Stomach (tissue), 9 donors: ENCODE data around the gene STOML1. TPM values are rescaled to one million over a fixed set of nuclear protein-coding genes. Genes with fewer than 3 reads are reported as not detected.

Source experiments
- DNase-seq, 2 donors: peaks; one replicate each; pipeline versions ENCODE4 v3.0.0 to v3.0.0-alpha.2; 2013 to 2019
- H3K27ac ChIP-seq, 5 donors: fragments of 200-600 bp in 4 of 5; sonication (generic) in 4 of 5; one replicate each; pipeline ENCODE4 v1.5.1; 2013 to 2019; ENCODE audit warnings: mild to moderate bottlenecking in 1 of 5, moderate library complexity in 1 of 5
- H3K27me3 ChIP-seq, 3 donors: fragments of 200-600 bp; sonication (generic); one replicate each; pipeline ENCODE4 v1.5.1; 2017 to 2019; ENCODE audit warnings: mixed run types in 1 of 3
- H3K36me3 ChIP-seq, 4 donors: fragments of 200-600 bp; sonication (generic); 1 replicate in 3 of 4; 2 replicates in 1 of 4; pipeline ENCODE4 v1.5.1; 2016 to 2019
- H3K4me1 ChIP-seq, 4 donors: fragments of 200-600 bp; sonication (generic); one replicate each; pipeline ENCODE4 v1.5.1; 2016 to 2019
- H3K4me3 ChIP-seq, 4 donors: fragments of 200-600 bp; sonication (generic) in 3 of 4; one replicate each; pipeline ENCODE4 v1.5.1; 2016 to 2019; ENCODE audit warnings: mild to moderate bottlenecking in 1 of 4
- H3K9me3 ChIP-seq, 4 donors: fragments of 200-600 bp; sonication (generic); one replicate each; pipeline ENCODE4 v1.5.1; 2016 to 2019
- EP300 ChIP-seq: sonication (generic); formaldehyde crosslinking; IDR thresholded peaks from one replicate; pipeline ENCODE4 v1.6.1; 2017; ENCODE audit warnings: antibody characterized with exemption
- POLR2A ChIP-seq, 4 donors: fragments of 450-650 bp; IDR thresholded peaks; one replicate each; pipeline ENCODE4 v1.6.1; 2016; ENCODE audit warnings: antibody characterized with exemption in 4 of 4, control low read depth in 2 of 4, mild to moderate bottlenecking in 1 of 4, moderate library complexity in 1 of 4
- POLR2AphosphoS5 ChIP-seq, 3 donors: sonication (generic); formaldehyde crosslinking; IDR thresholded peaks; one replicate each; pipeline ENCODE4 v1.6.1; 2016; ENCODE audit warnings: antibody characterized with exemption in 3 of 3
- WGBS, 5 donors: extraction: QIAGEN DNeasy Blood & Tissue Kit in 3 of 5; methylation state at CpG; one replicate each; pipeline versions ENCODE4 v1.1.5 to v1.1.7; 2013 to 2018; 5-methylcytosine and 5-hydroxymethylcytosine counted together
- intact Hi-C: fragments of 100-400 bp; cut with DNase I; formaldehyde crosslinking; loops from one replicate; pipeline ENCODE4 v1.15.1; 2023; ENCODE audit warnings: low total_unique reads
- polyA plus RNA-seq, 3 donors: library from polyadenylated mRNA; stranded (reverse); fragments of 200-250 nt; gene quantifications; one replicate each; pipeline ENCODE4 v1.2.3, GENCODE V29; 2013
- total RNA-seq, 5 donors: library from RNA; depleted of rRNA; stranded (reverse); fragments of >200 nt; gene quantifications; one replicate each; pipeline versions ENCODE4 v1.1.0 to v1.2.3, GENCODE V29; 2014 to 2016
- TF ChIP-seq, protein P1 (sequence below), 7 experiments: fragments of 450-650 bp in 4 of 7; fragments of 200-600 bp in 3 of 7; sonication (generic) in 3 of 7; IDR thresholded peaks; one replicate each; pipeline ENCODE4 v1.5.1; 2016 to 2019; ENCODE audit warnings: antibody characterized with exemption in 7 of 7, control low read depth in 2 of 7, mild to moderate bottlenecking in 1 of 7
- donor health status: healthy with polysubstance abuse.
- donor health status: Bipolar disorder and iron deficiency.
- donor health status: healthy.

The STOML1 gene
- total and polyA plus RNA-seq, 8 donors = 5.3 to 26.4 (median 9.8) TPM

DNA sequence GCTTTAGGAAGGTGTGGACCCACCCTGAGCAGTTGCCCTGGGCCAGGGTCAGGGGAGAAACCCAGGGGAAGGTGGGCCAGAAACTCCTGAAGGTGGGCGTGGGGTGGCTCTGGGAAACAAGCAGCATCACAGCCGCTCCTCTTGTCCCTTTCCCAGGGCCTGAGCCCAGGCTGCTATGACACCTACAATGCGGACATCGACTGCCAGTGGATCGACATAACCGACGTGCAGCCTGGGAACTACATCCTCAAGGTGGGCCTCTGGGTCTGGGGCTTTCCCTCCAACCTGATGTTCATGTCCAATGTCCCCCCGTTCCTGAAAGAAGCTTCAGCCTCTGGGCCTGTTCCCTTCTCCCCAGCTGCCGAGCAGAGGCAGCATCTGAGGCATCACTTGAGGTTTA is 44.4 kb downstream of the STOML1 start:
- no peak overlapping the region for H3K27ac ChIP-seq
- H3K27me3 ChIP-seq = no peaks in the 10 kb centered on the region
- H3K36me3 ChIP-seq = peaks cover 10 to 48% (median 33%) of the 10 kb centered on the region in 4 donors
- H3K9me3 ChIP-seq = no peaks in the 10 kb centered on the region
- peaks cover 12 to 44% (median 28%) of the 10 kb centered on the region in 4 donors for H3K4me1 ChIP-seq
- DNase-seq = no peak
- WGBS, 5 donors = 92 to 95% (median 94%) methylated on average over 9 of the region's 9 CpGs
- TF ChIP-seq POLR2A (IDR thresholded peaks at IDR 0.05) (no peak), POLR2AphosphoS5 (IDR thresholded peaks at IDR 0.05) (no peak), EP300 (no peak)
- TF ChIP-seq, protein P1, sequence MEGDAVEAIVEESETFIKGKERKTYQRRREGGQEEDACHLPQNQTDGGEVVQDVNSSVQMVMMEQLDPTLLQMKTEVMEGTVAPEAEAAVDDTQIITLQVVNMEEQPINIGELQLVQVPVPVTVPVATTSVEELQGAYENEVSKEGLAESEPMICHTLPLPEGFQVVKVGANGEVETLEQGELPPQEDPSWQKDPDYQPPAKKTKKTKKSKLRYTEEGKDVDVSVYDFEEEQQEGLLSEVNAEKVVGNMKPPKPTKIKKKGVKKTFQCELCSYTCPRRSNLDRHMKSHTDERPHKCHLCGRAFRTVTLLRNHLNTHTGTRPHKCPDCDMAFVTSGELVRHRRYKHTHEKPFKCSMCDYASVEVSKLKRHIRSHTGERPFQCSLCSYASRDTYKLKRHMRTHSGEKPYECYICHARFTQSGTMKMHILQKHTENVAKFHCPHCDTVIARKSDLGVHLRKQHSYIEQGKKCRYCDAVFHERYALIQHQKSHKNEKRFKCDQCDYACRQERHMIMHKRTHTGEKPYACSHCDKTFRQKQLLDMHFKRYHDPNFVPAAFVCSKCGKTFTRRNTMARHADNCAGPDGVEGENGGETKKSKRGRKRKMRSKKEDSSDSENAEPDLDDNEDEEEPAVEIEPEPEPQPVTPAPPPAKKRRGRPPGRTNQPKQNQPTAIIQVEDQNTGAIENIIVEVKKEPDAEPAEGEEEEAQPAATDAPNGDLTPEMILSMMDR (IDR thresholded peaks at IDR 0.05) = no peak
- intact Hi-C loops = no loop called here
- H3K4me3 ChIP-seq = no peak overlapping the region

- TF ChIP-seq, protein P1 (IDR thresholded peaks at IDR 0.05) = no peak
- TF ChIP-seq POLR2A (IDR thresholded peaks at IDR 0.05) (no peak), EP300 (no peak), POLR2AphosphoS5 (IDR thresholded peaks at IDR 0.05) (no peak)
- Histone ChIP-seq H3K27ac (no peak overlapping the region), H3K4me3 (no peak overlapping the region), H3K36me3 (peaks cover 10 to 40% (median 33%) of the 10 kb centered on the region in 4 donors), H3K9me3 (no peaks in the 10 kb centered on the region), H3K4me1 (peaks cover 5 to 38% (median 23%) of the 10 kb centered on the region in 4 donors), H3K27me3 (no peaks in the 10 kb centered on the region)
- 93 to 98% (median 97%) methylated on average over 9 of the region's 9 CpGs for WGBS, 5 donors
- no peak for DNase-seq
- intact Hi-C loops = no loop called here
Measured at GRCh38 chr15:73946795-73947370, 45.2 kb downstream of the STOML1 start.

DNA sequence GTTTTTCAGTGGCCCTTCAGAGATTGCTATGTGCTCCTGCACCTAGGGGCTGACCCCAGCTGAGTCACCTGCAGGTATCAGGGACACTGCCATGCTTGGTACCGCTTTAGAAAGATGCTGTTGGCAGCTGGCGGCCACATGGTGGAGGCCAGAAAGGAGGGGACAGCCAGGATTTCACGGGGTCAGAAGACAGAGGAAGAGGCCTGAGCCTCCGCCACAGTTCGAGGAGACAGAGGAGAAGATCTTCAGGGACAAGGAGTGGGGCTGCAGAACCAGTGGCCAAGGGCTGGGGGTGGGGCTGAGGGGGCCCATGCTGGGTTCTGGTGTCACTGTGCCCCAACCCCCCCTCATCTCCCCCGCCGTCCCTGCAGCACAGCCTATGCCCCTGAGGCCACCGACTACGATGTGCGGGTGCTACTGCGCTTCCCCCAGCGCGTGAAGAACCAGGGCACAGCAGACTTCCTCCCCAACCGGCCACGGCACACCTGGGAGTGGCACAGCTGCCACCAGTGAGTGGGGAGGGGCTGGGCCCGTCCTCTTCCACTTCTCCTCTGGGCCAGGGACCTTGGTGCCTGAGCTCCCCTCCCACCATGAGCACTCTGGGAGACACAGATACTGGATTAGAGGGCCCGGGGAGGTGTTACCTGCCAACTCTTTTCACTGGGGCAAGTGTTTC is 45.9 kb downstream of the STOML1 start:
- Histone ChIP-seq H3K27ac (no peak overlapping the region), H3K4me1 (peaks cover 2 to 38% (median 23%) of the 10 kb centered on the region in 4 donors), H3K9me3 (no peaks in the 10 kb centered on the region), H3K27me3 (no peaks in the 10 kb centered on the region), H3K4me3 (no peak overlapping the region), H3K36me3 (peaks cover 10 to 40% (median 33%) of the 10 kb centered on the region in 4 donors)
- 81 to 93% (median 86%) methylated on average over 13 to 17 of the region's 17 CpGs for WGBS, 5 donors
- no peak for DNase-seq
- intact Hi-C loops = no loop called here
- TF ChIP-seq POLR2AphosphoS5 (IDR thresholded peaks at IDR 0.05) = no peak
- TF ChIP-seq, protein P1 (IDR thresholded peaks at IDR 0.05) = no peak
- no peak for TF ChIP-seq POLR2A (IDR thresholded peaks at IDR 0.05)
- TF ChIP-seq EP300 = no peak

GRCh38 chr15:73945130-73945508 is 47.0 kb downstream of the STOML1 start:
- H3K4me1 ChIP-seq = peaks cover 12 to 40% (median 25%) of the 10 kb centered on the region in 4 donors
- intact Hi-C loops = no loop called here

More at GRCh38 chr15:73945130-73945508, 47.0 kb downstream of the STOML1 start:
- Histone ChIP-seq H3K4me3 (no peak overlapping the region), H3K9me3 (no peaks in the 10 kb centered on the region), H3K27ac (peak overlapping the region in 1 of 5 donors; percentile 9), H3K27me3 (no peaks in the 10 kb centered on the region), H3K36me3 (peaks cover 10 to 40% (median 32%) of the 10 kb centered on the region in 4 donors)
- TF ChIP-seq POLR2A (IDR thresholded peaks at IDR 0.05) (no peak), EP300 (no peak), POLR2AphosphoS5 (IDR thresholded peaks at IDR 0.05) (no peak)
- TF ChIP-seq, protein P1 (IDR thresholded peaks at IDR 0.05) = no peak
- WGBS, 5 donors = 81 to 92% (median 89%) methylated on average over 4 of the region's 4 CpGs
- no peak for DNase-seq
